ENCODE results near the gene CHAT.

DNA sequence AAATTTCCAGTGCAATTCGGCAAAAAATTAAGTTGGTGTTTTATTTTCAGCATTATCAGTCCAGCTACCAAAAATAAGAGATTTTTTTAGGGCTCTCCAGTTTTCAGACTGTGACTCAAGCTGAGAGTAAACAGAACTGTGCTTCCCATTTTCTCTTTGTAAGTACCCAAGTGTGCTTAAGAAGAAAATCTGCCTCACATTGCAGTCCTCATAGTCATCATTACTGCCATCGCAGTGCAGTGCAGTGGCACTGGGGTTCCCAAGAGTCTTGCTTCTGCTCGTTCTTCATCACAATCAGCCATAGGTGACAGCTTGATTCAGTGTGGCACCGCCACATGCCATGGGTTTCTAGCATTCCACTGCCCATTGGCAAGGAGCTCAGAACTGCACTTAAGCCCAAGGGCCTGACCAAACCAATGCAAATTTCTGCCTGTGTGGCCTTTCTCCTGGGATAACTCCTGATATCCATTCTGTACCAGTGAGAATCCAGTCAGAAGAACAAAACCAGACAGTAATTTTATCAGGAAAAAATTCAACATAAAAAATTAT, 49.3 kb upstream of the CHAT start:
- TF ChIP-seq, protein P1, sequence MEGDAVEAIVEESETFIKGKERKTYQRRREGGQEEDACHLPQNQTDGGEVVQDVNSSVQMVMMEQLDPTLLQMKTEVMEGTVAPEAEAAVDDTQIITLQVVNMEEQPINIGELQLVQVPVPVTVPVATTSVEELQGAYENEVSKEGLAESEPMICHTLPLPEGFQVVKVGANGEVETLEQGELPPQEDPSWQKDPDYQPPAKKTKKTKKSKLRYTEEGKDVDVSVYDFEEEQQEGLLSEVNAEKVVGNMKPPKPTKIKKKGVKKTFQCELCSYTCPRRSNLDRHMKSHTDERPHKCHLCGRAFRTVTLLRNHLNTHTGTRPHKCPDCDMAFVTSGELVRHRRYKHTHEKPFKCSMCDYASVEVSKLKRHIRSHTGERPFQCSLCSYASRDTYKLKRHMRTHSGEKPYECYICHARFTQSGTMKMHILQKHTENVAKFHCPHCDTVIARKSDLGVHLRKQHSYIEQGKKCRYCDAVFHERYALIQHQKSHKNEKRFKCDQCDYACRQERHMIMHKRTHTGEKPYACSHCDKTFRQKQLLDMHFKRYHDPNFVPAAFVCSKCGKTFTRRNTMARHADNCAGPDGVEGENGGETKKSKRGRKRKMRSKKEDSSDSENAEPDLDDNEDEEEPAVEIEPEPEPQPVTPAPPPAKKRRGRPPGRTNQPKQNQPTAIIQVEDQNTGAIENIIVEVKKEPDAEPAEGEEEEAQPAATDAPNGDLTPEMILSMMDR (IDR thresholded peaks at IDR 0.05), result no peak
- TF ChIP-seq POLR2A (IDR thresholded peaks at IDR 0.05), result no peak

Measured in right lobe of liver (tissue), 4 donors.